Gastrocnemius medialis (tissue), 4 donors: ENCODE data around the gene NCKAP1. TPM values are rescaled to one million over a fixed set of nuclear protein-coding genes. Genes with fewer than 3 reads are reported as not detected.
A peak's percentile ranks its signal among the peaks of the same experiment; 100 is the strongest.

Source experiments
- ATAC-seq, 2 donors: fragments of 150-250 bp; one replicate each; pipeline ENCODE4 v1.9.1; 2016
- DNase-seq, 2 donors: peaks; one replicate each; pipeline ENCODE4 v3.0.0-alpha.2; 2019
- H3K27ac ChIP-seq, 4 donors: fragments of 200-600 bp; sonication (generic); 1 replicate in 1 of 4; 2 replicates in 3 of 4; pipeline ENCODE4 v1.5.1; 2016 to 2018; ENCODE audit warnings: mild to moderate bottlenecking in 2 of 4, moderate library complexity in 1 of 4
- H3K27me3 ChIP-seq, 3 donors: fragments of 200-600 bp; sonication (generic) in 2 of 3; 1 replicate in 1 of 3; 2 replicates in 2 of 3; pipeline versions ENCODE4 v1.5.1 to v1.6.0; 2016 to 2019; ENCODE audit warnings: mild to moderate bottlenecking in 1 of 3, moderate library complexity in 1 of 3
- H3K36me3 ChIP-seq, 2 donors: fragments of 200-600 bp; sonication (generic) in 1 of 2; one replicate each; pipeline ENCODE4 v1.5.1; 2017 to 2018
- H3K4me1 ChIP-seq, 2 donors: fragments of 200-600 bp; sonication (generic) in 1 of 2; one replicate each; pipeline ENCODE4 v1.5.1; 2016 to 2017; ENCODE audit warnings: mild to moderate bottlenecking in 2 of 2
- H3K4me3 ChIP-seq, 4 donors: fragments of 200-600 bp; sonication (generic) in 3 of 4; 1 replicate in 1 of 4; 2 replicates in 3 of 4; pipeline ENCODE4 v1.5.1; 2016 to 2019; ENCODE audit warnings: mild to moderate bottlenecking in 2 of 4
- H3K9me3 ChIP-seq, 3 donors: fragments of 200-600 bp; sonication (generic) in 2 of 3; 1 replicate in 1 of 3; 2 replicates in 2 of 3; pipeline ENCODE4 v1.5.1; 2016 to 2019
- CTCF ChIP-seq, 5 experiments: fragments of 450-650 bp in 3 of 5; fragments of 200-600 bp in 2 of 5; sonication (generic) in 2 of 5; IDR thresholded peaks in 4 of 5; conservative IDR thresholded peaks in 1 of 5; 1 replicate in 4 of 5; 2 replicates in 1 of 5; pipeline ENCODE4 v1.5.1; 2016 to 2019; ENCODE audit warnings: antibody characterized with exemption in 5 of 5, mild to moderate bottlenecking in 3 of 5, moderate library complexity in 3 of 5
- POLR2A ChIP-seq, 2 donors: fragments of 450-650 bp; IDR thresholded peaks; one replicate each; pipeline ENCODE4 v1.6.1; 2017; ENCODE audit warnings: antibody characterized with exemption in 2 of 2, mild to moderate bottlenecking in 2 of 2, moderate library complexity in 2 of 2
- in situ Hi-C, 4 donors: fragments of 200-750 bp; cut with MboI; loops; one replicate each; pipeline versions ENCODE4 v1.15.0 to v1.8.0; 2017; ENCODE audit warnings: low sequenced_read_pairs in 4 of 4
- intact Hi-C: fragments of 100-400 bp; cut with DNase I; formaldehyde crosslinking; loops from one replicate; pipeline ENCODE4 v1.15.1; 2023; ENCODE audit warnings: low total_unique reads
- total RNA-seq, 4 donors: library from RNA; depleted of rRNA; stranded (reverse); fragments of >200 nt; gene quantifications; one replicate each; pipeline versions ENCODE4 v1.1.0 to v1.2.3, GENCODE V29; 2016

Gene NCKAP1
- total RNA-seq, 4 donors from 2014 or later, result 152 to 303 (median 168) TPM

GRCh38 chr2:182915369-182916326, 122.6 kb downstream of the NCKAP1 start:
- Histone ChIP-seq H3K9me3 (no peaks in the 10 kb centered on the region), H3K4me3 (no peak overlapping the region), H3K27ac (peak overlapping the region; percentile 88 to 93 (median 88)), H3K36me3 (peaks cover 0 to 4% of the 10 kb centered on the region in 2 donors), H3K27me3 (no peaks in the 10 kb centered on the region), H3K4me1 (peaks cover 35 to 52% of the 10 kb centered on the region in 2 donors)
- in situ Hi-C loops (no loop called here), intact Hi-C loops (no loop called here)
- peak; percentile 84 to 91 for ATAC-seq
- TF ChIP-seq CTCF (IDR thresholded peaks at IDR 0.05 in 4 of 5, conservative IDR thresholded peaks at IDR 0.05 in 1 of 5) (no peak), POLR2A (IDR thresholded peaks at IDR 0.05) (peak; percentile 38 to 57)
- peak; percentile 83 to 94 for DNase-seq

GRCh38 chr2:182914852-182915251, 123.4 kb downstream of the NCKAP1 start:
- in situ Hi-C loops, result no loop called here
- H3K4me3 ChIP-seq, result no peak overlapping the region
- H3K9me3 ChIP-seq, result no peaks in the 10 kb centered on the region
- ATAC-seq (no peak), DNase-seq (no peak)
- TF ChIP-seq CTCF (IDR thresholded peaks at IDR 0.05 in 4 of 5, conservative IDR thresholded peaks at IDR 0.05 in 1 of 5), result no peak
- no peak for TF ChIP-seq POLR2A (IDR thresholded peaks at IDR 0.05)
- intact Hi-C loops, result loop anchor here (5.0 kb wide), 1 partner anchor 37 kb away; no protein-coding TSS in a partner anchor
- H3K27me3 ChIP-seq, result no peaks in the 10 kb centered on the region
- peak overlapping the region; percentile 88 to 93 (median 88) for H3K27ac ChIP-seq
- H3K4me1 ChIP-seq, result peaks cover 35 to 52% of the 10 kb centered on the region in 2 donors
- H3K36me3 ChIP-seq, result peaks cover 0 to 12% of the 10 kb centered on the region in 2 donors

- DNase-seq (no peak), ATAC-seq (no peak)
- intact Hi-C loops, result loop anchor here (5.0 kb wide), 1 partner anchor 39 kb away; no protein-coding TSS in a partner anchor
- no peak for TF ChIP-seq POLR2A (IDR thresholded peaks at IDR 0.05)
- peak overlapping the region; percentile 88 to 93 (median 88) for H3K27ac ChIP-seq
- peaks cover 35 to 52% of the 10 kb centered on the region in 2 donors for H3K4me1 ChIP-seq
- H3K9me3 ChIP-seq, result no peaks in the 10 kb centered on the region
- no peak overlapping the region for H3K4me3 ChIP-seq
- in situ Hi-C loops, result no loop called here
- H3K36me3 ChIP-seq, result peaks cover 0 to 24% of the 10 kb centered on the region in 2 donors
- H3K27me3 ChIP-seq, result no peaks in the 10 kb centered on the region
These were observed 125.2 kb downstream of the NCKAP1 start for GRCh38 chr2:182913064-182913463.

- Histone ChIP-seq H3K36me3 (peaks cover 0 to 24% of the 10 kb centered on the region in 2 donors), H3K4me1 (peaks cover 35 to 52% of the 10 kb centered on the region in 2 donors), H3K9me3 (no peaks in the 10 kb centered on the region), H3K27ac (peak overlapping the region; percentile 88 to 93 (median 88)), H3K4me3 (no peak overlapping the region), H3K27me3 (no peaks in the 10 kb centered on the region)
- in situ Hi-C loops (no loop called here), intact Hi-C loops (loop anchor here (5.0 kb wide), 1 partner anchor 40 kb away; no protein-coding TSS in a partner anchor)
- DNase-seq, result no peak
- ATAC-seq, result no peak
- TF ChIP-seq POLR2A (IDR thresholded peaks at IDR 0.05), result no peak
- TF ChIP-seq CTCF (IDR thresholded peaks at IDR 0.05 in 4 of 5, conservative IDR thresholded peaks at IDR 0.05 in 1 of 5), result no peak
These were observed 125.7 kb downstream of the NCKAP1 start for GRCh38 chr2:182912518-182912915.
